ENCODE results near the gene RAB4B.

RAB4B gene

DNA sequence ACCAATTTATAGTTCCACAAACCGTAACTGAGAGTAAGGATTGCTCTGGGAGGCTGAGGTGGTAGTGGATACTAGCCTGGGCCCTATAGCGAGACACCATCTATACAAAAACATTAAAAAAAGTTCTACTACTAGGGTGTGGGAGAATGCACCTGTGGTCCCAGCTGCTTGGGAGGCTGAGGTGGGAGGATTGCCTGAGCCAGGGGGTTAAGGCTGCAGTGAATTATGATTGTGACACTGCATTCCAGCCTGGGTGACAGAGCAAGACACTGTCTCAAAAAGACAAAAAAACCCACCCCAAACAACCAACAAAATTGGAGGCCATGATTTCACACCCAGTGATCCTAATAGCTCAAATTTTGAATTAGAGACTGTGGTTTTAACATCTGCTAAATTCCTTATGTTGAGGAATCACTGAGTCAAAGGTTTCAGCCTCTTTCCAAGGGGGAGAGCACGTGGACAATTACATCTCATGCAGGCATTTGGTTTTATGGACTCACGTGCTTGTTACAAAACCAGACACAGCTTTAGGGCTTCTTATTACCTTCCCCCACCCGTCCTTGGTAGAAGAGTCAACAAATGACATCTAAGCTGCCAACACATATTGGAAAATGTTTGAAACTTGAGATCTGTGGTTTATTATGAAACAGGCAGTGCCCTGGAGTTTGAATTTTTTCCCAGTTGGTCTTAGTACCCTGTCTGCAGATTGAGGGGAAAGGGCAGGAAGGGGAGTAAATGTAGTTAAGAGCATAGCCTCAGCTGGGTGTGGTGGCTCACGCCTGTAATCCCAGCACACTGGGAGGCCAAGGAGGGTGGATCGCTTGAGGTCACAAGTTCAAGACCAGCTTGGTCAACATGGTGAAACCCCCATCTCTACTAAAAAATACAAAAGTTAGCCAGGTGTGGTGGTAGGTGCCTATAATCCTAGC is 53.7 kb downstream of the RAB4B start:
- TF ChIP-seq POLR2AphosphoS5 (IDR thresholded peaks at IDR 0.05; ENCODE audit: low read depth, low read length), result no peak
- TF ChIP-seq SIN3A (IDR thresholded peaks at IDR 0.05; ENCODE audit: borderline replicate concordance, insufficient read depth, low read length), result no peak
- no peak for TF ChIP-seq FOXP2 (optimal IDR thresholded peaks at IDR 0.05; ENCODE audit: borderline replicate concordance, extremely low read depth, extremely low read length, insufficient read depth)
- no peak for TF ChIP-seq TAF1 (IDR thresholded peaks at IDR 0.05; ENCODE audit: borderline replicate concordance, insufficient read depth, low read length)
- TF ChIP-seq REST (IDR thresholded peaks at IDR 0.05; ENCODE audit: insufficient read depth in 1 of 2, low read depth in 2 of 2, low read length in 2 of 2), result no peak

- TF ChIP-seq POLR2AphosphoS5 (IDR thresholded peaks at IDR 0.05; ENCODE audit: low read depth, low read length) (no peak), FOXP2 (optimal IDR thresholded peaks at IDR 0.05; ENCODE audit: borderline replicate concordance, extremely low read depth, extremely low read length, insufficient read depth) (no peak), TAF1 (IDR thresholded peaks at IDR 0.05; ENCODE audit: borderline replicate concordance, insufficient read depth, low read length) (no peak), SIN3A (IDR thresholded peaks at IDR 0.05; ENCODE audit: borderline replicate concordance, insufficient read depth, low read length) (no peak), REST (IDR thresholded peaks at IDR 0.05; ENCODE audit: insufficient read depth in 1 of 2, low read depth in 2 of 2, low read length in 2 of 2) (no peak)
Measured at GRCh38 chr19:40836754-40837429, 58.8 kb downstream of the RAB4B start.
